ENCODE data around the gene IMP4. TPM values are rescaled to one million over a fixed set of nuclear protein-coding genes. Genes with fewer than 3 reads are reported as not detected.

The IMP4 gene
- total and polyA plus RNA-seq, 10 of the 15 experiments (the other 5 are each of a cell fraction or from before 2014, with no cell fraction given): 41.4 to 242 (median 166) TPM

GRCh38 chr2:130346041-130346740 lies 3.5 kb downstream of the IMP4 start (continued):
- TF ChIP-seq IRF3 (IDR thresholded peaks at IDR 0.05): no peak

GRCh38 chr2:130346741-130347066 lies 4.0 kb downstream of the IMP4 start:
- POLR2A ChIA-PET: no interaction called here
- H3K4me2 ChIP-seq (ENCODE audit: control insufficient read depth, insufficient read depth): peak overlapping the region; percentile 21

More at GRCh38 chr2:130346741-130347066, 4.0 kb downstream of the IMP4 start:
- H3K4me1 ChIP-seq (ENCODE audit: control insufficient read depth, insufficient read depth, low read length): peaks cover 20% of the 10 kb centered on the region
- H2AFZ ChIP-seq (ENCODE audit: control insufficient read depth, low read depth, low read length): no peak overlapping the region
- SMC1A ChIA-PET (ENCODE audit: uncharacterized antibody, unreplicated experiment): interaction anchor here (1.0 to 1.2 kb wide), 2 partner anchors 12 to 26 kb away, joined by 4 to 7 read pairs; no protein-coding TSS in a partner anchor
- no peak overlapping the region for H3K9ac ChIP-seq (ENCODE audit: control insufficient read depth, insufficient read depth, low read length)
- DNase-seq (ENCODE audit: low read depth, low spot score) (no peak), ATAC-seq (no peak), FAIRE-seq (no peak)
- peaks cover 19 to 22% of the 10 kb centered on the region in 2 experiments for H3K36me3 ChIP-seq (ENCODE audit: control insufficient read depth in 2 of 2, insufficient read depth in 2 of 2, low read length in 1 of 2)
- BruUV-seq (replicated peaks): no TSS peak
- 94% methylated on average over 4 of the region's 4 CpGs for WGBS (ENCODE audit: insufficient coverage, insufficient replicate concordance, low lambda C conversion rate, missing lambda C conversion rate)
- CTCF ChIA-PET: interaction anchor here (0.5 to 2.0 kb wide), 3 partner anchors 25 to 165 kb away, joined by 3 to 10 read pairs (median 4); partner anchors contain the start of gene SMPD4
- intact Hi-C loops (cut with micrococcal nuclease; ENCODE audit: unreplicated experiment) (loop anchor here (10.0 kb wide), 1 partner anchor 758 kb away; the partner anchor contains the start of gene PLEKHB2), in situ Hi-C loops (cut with MboI) (loop anchor here (25.0 kb wide), 1 partner anchor 1466 kb away; no protein-coding TSS in a partner anchor)
- TF ChIP-seq ZBTB33 (IDR thresholded peaks at IDR 0.05) (0 out of 2 replicates have a peak, but pooled peaks have one; percentile 13), BCLAF1 (IDR thresholded peaks at IDR 0.05) (no peak)
- peak overlapping the region; percentile 46; the same call in 1 of the 2 replicates for H3K4me3 ChIP-seq
- RAD21 ChIA-PET (ENCODE audit: unreplicated experiment): no interaction called here
- H3K79me2 ChIP-seq (ENCODE audit: control insufficient read depth, insufficient read depth, low read length): peaks cover 26% of the 10 kb centered on the region
- H4K20me1 ChIP-seq (ENCODE audit: control insufficient read depth, insufficient read depth): no peaks in the 10 kb centered on the region
- peak overlapping the region; percentile 64; the same call in 1 of the 2 replicates for H3K27ac ChIP-seq (ENCODE audit: control insufficient read depth, insufficient read depth)
- no peaks in the 10 kb centered on the region for H3K9me3 ChIP-seq (replicated peaks; ENCODE audit: control insufficient read depth, insufficient read depth, low read length)
- H3K27me3 ChIP-seq (replicated peaks in 1 of 2; ENCODE audit: control insufficient read depth in 2 of 2, insufficient read depth in 2 of 2, low read length in 1 of 2): no peaks in the 10 kb centered on the region

Data from GM12878 (cell line).